ENCODE results near the gene UVRAG. TPM values are rescaled to one million over a fixed set of nuclear protein-coding genes. Genes with fewer than 3 reads are reported as not detected.

Gene UVRAG
- total RNA-seq, 1 experiment from 2014 or later = 29.5 TPM

DNA sequence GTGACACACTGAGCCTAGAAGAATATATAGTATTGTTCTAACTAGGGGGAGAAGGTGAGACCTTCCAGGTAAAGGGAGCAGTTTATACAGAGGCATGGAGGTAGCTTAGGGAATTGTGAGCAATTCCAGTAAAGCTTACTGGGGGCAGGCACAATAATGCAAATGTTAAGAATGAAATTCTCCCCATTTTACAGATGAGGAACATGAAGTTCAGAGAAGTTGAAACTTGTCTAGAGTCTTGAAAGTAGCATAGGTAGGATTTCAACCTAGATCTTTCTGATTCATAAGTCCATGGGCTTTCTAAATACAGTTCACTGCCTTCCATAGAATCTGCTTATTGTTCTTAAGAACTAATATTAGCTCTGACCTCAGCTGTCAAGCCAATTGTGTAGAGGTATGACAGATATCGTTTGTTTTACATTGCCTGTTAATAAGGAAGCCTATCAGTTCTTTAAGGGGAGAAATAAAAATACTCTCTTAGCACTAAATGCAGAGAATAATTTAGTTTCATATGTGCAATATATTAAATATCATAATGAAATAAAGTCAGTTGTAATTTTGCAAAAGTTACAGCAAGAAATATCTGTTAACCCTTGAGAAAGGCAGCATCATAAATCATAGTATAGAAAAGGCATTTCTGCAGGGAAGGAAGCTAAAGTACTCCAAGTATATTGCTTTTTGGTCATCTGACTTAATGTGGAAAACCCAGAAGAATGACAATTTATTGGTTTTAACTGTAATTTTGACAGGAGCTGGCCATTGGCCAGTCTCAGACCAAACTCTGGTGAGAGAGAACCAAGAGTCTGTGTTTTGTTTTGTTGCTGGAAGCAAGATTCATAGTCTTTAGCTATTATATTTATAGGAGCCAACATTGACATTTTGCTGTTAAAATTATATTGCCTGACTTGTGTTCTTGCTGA, 181.8 kb downstream of the UVRAG start:
- ChIA-PET CTCF (no interaction called here), POLR2A (interaction anchor here (0.7 kb wide), 1 partner anchor 87 kb away, joined by 3 read pairs; no protein-coding TSS in a partner anchor)
- Histone ChIP-seq H3K9me3 (ENCODE audit: control insufficient read depth, insufficient read depth, low read depth, low read length) (no peaks in the 10 kb centered on the region), H3K4me1 (ENCODE audit: control insufficient read depth, insufficient read depth, low read length) (no peaks in the 10 kb centered on the region), H3K36me3 (ENCODE audit: control insufficient read depth, insufficient read depth, low read length) (no peaks in the 10 kb centered on the region), H3K4me3 (ENCODE audit: low read depth in 2 of 2, low read length in 2 of 2) (no peak overlapping the region), H3K27me3 (ENCODE audit: control insufficient read depth, insufficient read depth, low read length) (no peaks in the 10 kb centered on the region), H3K27ac (ENCODE audit: low read length) (no peak overlapping the region)
- no TSS peak for BruUV-seq (replicated peaks)
- ATAC-seq (no peak), DNase-seq (ENCODE audit: low read depth, low spot score) (no peak)
- no peak for TF ChIP-seq SIN3A (IDR thresholded peaks at IDR 0.05; ENCODE audit: borderline replicate concordance, insufficient read depth, low read depth, low read length)
- intact Hi-C loops (cut with micrococcal nuclease; ENCODE audit: unreplicated experiment) (no loop called here), in situ Hi-C loops (cut with HindIII; ENCODE audit: low pct_unique_long_range_greater_than_20kb, low sequenced_read_pairs) (loop anchor here (5.0 kb wide), 1 partner anchor 66 kb away; no protein-coding TSS in a partner anchor)

GRCh38 chr11:76004400-76004799, 189.4 kb downstream of the UVRAG start:
- H3K4me1 ChIP-seq (ENCODE audit: control insufficient read depth, insufficient read depth, low read length) = no peaks in the 10 kb centered on the region
- ATAC-seq (no peak), DNase-seq (ENCODE audit: low read depth, low spot score) (no peak)
- no peak overlapping the region for H3K4me3 ChIP-seq (ENCODE audit: low read depth in 2 of 2, low read length in 2 of 2)
- no peaks in the 10 kb centered on the region for H3K27me3 ChIP-seq (ENCODE audit: control insufficient read depth, insufficient read depth, low read length)
- H3K27ac ChIP-seq (ENCODE audit: low read length) = no peak overlapping the region
- intact Hi-C loops (cut with micrococcal nuclease; ENCODE audit: unreplicated experiment) (no loop called here), in situ Hi-C loops (cut with HindIII; ENCODE audit: low pct_unique_long_range_greater_than_20kb, low sequenced_read_pairs) (no loop called here)
- BruUV-seq (replicated peaks) = no TSS peak
- H3K9me3 ChIP-seq (ENCODE audit: control insufficient read depth, insufficient read depth, low read depth, low read length) = no peaks in the 10 kb centered on the region
- TF ChIP-seq, protein P1, sequence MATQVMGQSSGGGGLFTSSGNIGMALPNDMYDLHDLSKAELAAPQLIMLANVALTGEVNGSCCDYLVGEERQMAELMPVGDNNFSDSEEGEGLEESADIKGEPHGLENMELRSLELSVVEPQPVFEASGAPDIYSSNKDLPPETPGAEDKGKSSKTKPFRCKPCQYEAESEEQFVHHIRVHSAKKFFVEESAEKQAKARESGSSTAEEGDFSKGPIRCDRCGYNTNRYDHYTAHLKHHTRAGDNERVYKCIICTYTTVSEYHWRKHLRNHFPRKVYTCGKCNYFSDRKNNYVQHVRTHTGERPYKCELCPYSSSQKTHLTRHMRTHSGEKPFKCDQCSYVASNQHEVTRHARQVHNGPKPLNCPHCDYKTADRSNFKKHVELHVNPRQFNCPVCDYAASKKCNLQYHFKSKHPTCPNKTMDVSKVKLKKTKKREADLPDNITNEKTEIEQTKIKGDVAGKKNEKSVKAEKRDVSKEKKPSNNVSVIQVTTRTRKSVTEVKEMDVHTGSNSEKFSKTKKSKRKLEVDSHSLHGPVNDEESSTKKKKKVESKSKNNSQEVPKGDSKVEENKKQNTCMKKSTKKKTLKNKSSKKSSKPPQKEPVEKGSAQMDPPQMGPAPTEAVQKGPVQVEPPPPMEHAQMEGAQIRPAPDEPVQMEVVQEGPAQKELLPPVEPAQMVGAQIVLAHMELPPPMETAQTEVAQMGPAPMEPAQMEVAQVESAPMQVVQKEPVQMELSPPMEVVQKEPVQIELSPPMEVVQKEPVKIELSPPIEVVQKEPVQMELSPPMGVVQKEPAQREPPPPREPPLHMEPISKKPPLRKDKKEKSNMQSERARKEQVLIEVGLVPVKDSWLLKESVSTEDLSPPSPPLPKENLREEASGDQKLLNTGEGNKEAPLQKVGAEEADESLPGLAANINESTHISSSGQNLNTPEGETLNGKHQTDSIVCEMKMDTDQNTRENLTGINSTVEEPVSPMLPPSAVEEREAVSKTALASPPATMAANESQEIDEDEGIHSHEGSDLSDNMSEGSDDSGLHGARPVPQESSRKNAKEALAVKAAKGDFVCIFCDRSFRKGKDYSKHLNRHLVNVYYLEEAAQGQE (IDR thresholded peaks at IDR 0.05; ENCODE audit: insufficient read depth in 1 of 2, low read depth in 2 of 2, low read length in 1 of 2) = no peak
- TF ChIP-seq TCF7L2 (IDR thresholded peaks at IDR 0.05; ENCODE audit: low read depth, low read length) = no peak
- TF ChIP-seq CTCF (IDR thresholded peaks at IDR 0.05) = no peak
- no peak for TF ChIP-seq POLR2AphosphoS5 (IDR thresholded peaks at IDR 0.05; ENCODE audit: low read depth, low read length)
- ChIA-PET CTCF (no interaction called here), POLR2A (no interaction called here)
- H3K36me3 ChIP-seq (ENCODE audit: control insufficient read depth, insufficient read depth, low read length) = no peaks in the 10 kb centered on the region; the same call in 1 of the 2 replicates

DNA sequence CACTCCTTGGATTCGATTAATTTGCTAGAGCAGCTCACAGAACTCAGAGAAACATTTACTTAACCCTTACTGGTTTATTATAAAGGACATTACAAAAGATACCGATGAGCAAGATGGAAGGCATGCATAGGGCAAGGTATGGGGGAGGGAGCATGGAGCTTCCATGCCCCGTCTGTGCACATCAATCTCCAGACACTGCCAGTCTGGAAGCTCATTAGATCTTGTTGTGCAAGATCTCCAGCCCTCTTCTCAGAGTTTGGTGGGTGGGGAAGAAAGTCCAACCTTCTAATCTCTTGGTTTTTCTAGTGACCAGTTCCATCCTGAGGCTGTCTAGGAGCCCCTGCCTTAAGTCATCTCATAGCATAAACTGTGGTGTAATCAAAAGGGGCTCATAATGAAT, 190.7 kb downstream of the UVRAG start:
- ATAC-seq = no peak
- no TSS peak for BruUV-seq (replicated peaks)

More for the DNA sequence above, 190.7 kb downstream of the UVRAG start:
- in situ Hi-C loops (cut with HindIII; ENCODE audit: low pct_unique_long_range_greater_than_20kb, low sequenced_read_pairs) = no loop called here
- ChIA-PET POLR2A (no interaction called here), CTCF (no interaction called here)
- H3K27me3 ChIP-seq (ENCODE audit: control insufficient read depth, insufficient read depth, low read length) = no peaks in the 10 kb centered on the region
- TF ChIP-seq, protein P1 (IDR thresholded peaks at IDR 0.05; ENCODE audit: insufficient read depth in 1 of 2, low read depth in 2 of 2, low read length in 1 of 2) = no peak
- DNase-seq (ENCODE audit: low read depth, low spot score) = no peak
- intact Hi-C loops (cut with micrococcal nuclease; ENCODE audit: unreplicated experiment) = no loop called here
- no peaks in the 10 kb centered on the region for H3K9me3 ChIP-seq (ENCODE audit: control insufficient read depth, insufficient read depth, low read depth, low read length)
- H3K4me1 ChIP-seq (ENCODE audit: control insufficient read depth, insufficient read depth, low read length) = no peaks in the 10 kb centered on the region
- H3K36me3 ChIP-seq (ENCODE audit: control insufficient read depth, insufficient read depth, low read length) = no peaks in the 10 kb centered on the region; the same call in 1 of the 2 replicates
- H3K27ac ChIP-seq (ENCODE audit: low read length) = no peak overlapping the region
- H3K4me3 ChIP-seq (ENCODE audit: low read depth in 2 of 2, low read length in 2 of 2) = no peak overlapping the region

All from Panc1 (cell line).